OCI-LY7 (cell line): ENCODE data around the gene DUSP28.

Experiments
- EZH2phosphoT487 ChIP-seq: fragments of 200-600 bp; sonication (generic); IDR thresholded peaks from 2 replicates; pipeline ENCODE4 v1.6.1; 2018; ENCODE audit warnings: low read depth, borderline replicate concordance, mild to moderate bottlenecking, mixed run types, antibody characterized with exemption, low read length, moderate library complexity, mixed read lengths
- TF ChIP-seq, protein P1 (sequence below): fragments of 200-600 bp; sonication (generic); conservative IDR thresholded peaks from 2 replicates; pipeline ENCODE4 v1.5.1; 2014; ENCODE audit warnings: mild to moderate bottlenecking, antibody characterized with exemption, low read length, moderate library complexity, mixed read lengths

DNA sequence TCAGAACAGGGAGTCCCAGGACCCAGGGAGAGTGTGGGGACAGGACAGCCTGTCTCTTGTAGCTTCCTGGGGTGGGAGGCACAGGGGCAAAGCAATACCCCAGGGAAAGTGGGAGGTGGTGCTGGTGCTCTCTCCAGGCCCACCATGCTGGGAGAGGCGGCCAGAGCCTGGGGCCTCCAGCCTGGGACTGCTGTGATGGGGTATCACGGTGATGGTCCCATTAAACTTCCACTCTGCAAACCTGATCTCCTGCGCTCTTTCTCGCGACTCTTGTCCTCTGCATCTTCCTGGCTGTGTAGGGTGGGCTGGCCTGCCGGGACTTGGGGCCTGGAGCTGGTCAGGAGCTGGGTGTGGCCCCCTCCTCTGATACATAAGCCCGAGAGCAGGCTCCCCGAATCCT lies 18.3 kb downstream of the DUSP28 start:
- TF ChIP-seq, protein P1, sequence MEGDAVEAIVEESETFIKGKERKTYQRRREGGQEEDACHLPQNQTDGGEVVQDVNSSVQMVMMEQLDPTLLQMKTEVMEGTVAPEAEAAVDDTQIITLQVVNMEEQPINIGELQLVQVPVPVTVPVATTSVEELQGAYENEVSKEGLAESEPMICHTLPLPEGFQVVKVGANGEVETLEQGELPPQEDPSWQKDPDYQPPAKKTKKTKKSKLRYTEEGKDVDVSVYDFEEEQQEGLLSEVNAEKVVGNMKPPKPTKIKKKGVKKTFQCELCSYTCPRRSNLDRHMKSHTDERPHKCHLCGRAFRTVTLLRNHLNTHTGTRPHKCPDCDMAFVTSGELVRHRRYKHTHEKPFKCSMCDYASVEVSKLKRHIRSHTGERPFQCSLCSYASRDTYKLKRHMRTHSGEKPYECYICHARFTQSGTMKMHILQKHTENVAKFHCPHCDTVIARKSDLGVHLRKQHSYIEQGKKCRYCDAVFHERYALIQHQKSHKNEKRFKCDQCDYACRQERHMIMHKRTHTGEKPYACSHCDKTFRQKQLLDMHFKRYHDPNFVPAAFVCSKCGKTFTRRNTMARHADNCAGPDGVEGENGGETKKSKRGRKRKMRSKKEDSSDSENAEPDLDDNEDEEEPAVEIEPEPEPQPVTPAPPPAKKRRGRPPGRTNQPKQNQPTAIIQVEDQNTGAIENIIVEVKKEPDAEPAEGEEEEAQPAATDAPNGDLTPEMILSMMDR = no peak
- TF ChIP-seq EZH2phosphoT487 = no peak
